Stimulated activated CD8-positive, alpha-beta memory T cell treated with anti-CD3 and anti-CD28 coated beads, Interleukin-15, amount 100 ng/mL, for 24 hours (primary cell): ENCODE results near the gene LSM4.
"Not testable (repeated sequence)": the region's sequence is repeated elsewhere in the genome, so short reads cannot be mapped to it uniquely, and the experiment has no call there.

ENCODE experiments used
- DNase-seq: peaks from one replicate; pipeline ENCODE4 v3.0.0-alpha.2; 2020; ENCODE audit warnings: low read depth

LSM4 gene

GRCh38 chr19:18340990-18341868 lies 18.4 kb upstream of the LSM4 start:
- DNase-seq, result peak; percentile 35

- DNase-seq, result peak; percentile 51
These were observed 17.5 kb upstream of the LSM4 start, which contains the start of gene PGPEP1 for GRCh38 chr19:18340190-18340989. Gene PGPEP1, plus strand, starts transcription at chr19:18340598. Its CDS starts 84 bp downstream, at chr19:18340682.

DNA sequence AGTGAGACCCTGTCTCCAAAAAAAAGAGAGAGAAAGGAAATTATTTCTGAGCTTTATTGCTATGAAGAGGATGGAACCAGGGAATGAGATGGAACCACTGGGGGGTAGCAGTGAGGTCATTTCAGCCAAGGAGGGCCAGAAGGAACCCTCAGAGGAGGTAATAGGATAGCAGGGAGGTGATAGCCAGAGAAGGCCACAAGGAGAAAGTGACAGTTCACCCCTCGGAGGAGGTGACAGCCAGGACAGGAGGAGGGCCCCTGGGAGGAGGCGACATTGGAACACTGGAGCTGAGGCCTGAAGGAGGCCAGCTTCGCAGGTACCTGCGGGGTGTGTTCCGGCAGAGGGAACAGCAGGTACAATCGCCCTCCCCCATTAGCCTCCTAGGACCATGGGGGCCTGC lies 16.8 kb upstream of the LSM4 start:
- no peak for DNase-seq

DNA sequence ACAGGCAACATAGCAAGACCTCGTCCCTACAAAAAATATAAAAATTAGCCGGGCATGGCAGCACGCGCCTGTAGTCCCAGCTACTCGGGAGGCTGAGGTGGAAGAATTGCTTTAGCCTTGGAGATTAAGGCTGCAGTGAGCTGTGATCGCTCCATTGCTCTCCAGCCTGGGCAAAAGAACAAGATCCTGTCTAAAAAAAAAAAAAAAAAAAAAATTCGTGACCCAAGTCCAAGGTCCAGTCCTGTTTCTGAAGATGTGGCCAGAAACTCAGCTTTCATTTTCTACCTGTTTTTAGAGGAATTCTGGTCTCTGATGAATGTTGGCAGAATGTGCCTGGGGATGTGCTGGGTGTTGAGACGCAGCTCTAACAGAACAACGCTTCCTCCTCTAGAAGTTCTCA lies 15.7 kb upstream of the LSM4 start:
- DNase-seq, result no peak

- DNase-seq, result no peak
These were observed 13.2 kb upstream of the LSM4 start for GRCh38 chr19:18336121-18336520.

DNA sequence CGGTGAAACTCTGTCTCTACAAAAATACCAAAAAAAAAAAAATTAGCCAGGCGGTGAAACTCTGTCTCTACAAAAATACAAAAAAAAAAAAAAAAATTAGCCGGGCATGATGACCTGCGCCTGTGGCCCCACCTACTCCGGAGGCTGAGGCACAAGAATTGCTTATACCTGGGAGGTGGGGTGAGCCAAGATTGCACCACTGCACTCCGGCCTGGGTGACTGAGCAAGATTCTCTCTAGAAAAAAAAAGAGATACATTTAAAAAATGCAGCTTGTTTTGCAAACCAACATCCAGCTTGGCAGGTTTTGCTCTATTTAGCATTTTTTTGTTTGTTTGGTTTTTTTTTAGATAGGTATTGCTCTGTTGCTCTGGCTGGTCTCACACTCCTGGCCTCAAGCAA lies 10.8 kb upstream of the LSM4 start:
- DNase-seq, result no peak

DNA sequence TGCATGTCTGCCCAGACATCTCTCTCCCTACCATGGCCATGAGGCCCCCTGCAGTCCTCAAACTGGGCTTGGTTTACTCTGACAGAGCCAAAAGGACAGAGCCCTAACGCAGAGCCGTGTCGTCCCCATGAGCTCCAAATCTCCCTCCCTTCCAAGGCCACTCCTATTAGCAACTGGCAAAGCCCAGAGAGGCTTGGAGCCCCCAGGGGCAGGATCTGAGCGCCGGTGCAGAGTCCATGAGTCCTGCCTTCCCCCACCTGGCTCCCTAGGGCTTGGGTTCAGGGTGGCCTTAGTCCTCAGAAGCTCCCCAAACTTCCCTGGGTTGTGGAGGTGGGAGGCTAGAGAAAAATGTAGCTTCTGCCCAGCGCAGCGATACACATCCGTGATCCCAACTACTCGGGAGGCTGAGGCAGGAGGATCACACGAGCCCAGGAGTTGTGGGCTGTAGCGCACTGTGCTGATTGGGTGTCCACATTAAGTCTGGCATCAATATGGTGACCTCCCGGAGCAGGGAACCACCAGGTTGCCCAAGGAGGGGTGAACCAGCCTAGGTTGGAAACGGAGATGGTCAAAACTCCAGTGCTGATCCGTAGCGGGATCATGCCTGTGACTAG lies 10.1 kb upstream of the LSM4 start:
- DNase-seq, result no peak

GRCh38 chr19:18330868-18331267 lies 8.0 kb upstream of the LSM4 start:
- DNase-seq, result no peak

DNA sequence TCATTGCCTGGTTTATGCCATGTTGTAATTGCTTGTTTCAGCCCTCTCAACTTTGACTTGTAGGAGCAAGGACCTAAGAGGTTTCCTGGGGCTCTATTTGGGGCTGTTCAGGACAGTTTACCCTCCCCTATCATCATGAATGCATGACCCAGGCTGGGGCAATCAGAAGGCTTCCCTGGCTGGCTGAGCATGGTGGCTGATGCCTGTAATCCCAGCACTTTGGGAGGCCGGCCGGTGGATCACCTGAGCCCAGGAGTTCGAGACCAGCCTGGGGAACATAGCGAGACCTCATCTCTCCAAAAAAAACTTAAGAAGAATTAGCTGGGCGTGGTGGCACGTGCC lies 6.1 kb upstream of the LSM4 start:
- no peak for DNase-seq

GRCh38 chr19:18328340-18329034 lies 5.6 kb upstream of the LSM4 start:
- no peak for DNase-seq

DNA sequence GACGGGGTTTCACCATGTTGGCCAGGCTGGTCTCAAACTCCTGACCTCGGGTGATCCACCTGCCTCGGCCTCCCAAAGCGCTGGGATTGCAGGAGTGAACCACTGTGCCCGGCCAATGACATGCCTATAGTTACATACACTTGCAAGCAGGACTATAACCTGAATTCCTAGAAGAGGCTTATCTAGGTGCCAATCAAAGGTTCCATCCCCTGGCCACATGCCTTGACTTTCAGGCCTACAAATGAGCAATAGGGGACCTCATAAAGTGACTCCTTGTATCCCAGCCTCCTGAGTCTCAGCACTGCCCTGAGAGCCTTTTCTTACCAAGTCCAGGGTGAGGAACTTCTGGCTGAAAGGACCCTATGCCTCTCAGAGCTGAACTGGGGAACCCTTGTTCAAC lies 3.9 kb upstream of the LSM4 start:
- DNase-seq, result no peak

- not testable (repeated sequence) for DNase-seq
These were observed 1.5 kb upstream of the LSM4 start for GRCh38 chr19:18324373-18324731.

DNA sequence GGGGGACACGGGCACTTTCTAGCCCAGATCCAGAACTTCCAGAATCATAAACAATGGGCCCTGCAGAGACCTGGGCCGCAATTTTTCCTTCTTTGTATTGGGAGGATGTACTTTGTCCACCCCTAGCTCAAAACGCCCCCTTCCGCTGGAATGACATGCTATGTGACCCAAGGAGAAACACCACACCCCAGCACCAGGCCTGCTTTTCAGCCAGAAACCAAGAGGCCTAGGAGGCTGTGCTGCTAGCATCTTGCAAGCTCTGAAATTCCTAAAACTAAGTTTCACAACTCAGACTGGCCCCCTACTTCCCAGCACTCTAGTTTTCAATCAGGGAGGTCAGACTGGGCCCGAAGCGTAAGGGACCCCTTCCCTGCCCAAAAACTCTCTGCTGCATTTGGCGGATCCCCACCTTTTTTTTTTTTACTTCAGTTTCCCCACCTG lies 538 bp downstream of the LSM4 start:
- DNase-seq, result no peak

DNA sequence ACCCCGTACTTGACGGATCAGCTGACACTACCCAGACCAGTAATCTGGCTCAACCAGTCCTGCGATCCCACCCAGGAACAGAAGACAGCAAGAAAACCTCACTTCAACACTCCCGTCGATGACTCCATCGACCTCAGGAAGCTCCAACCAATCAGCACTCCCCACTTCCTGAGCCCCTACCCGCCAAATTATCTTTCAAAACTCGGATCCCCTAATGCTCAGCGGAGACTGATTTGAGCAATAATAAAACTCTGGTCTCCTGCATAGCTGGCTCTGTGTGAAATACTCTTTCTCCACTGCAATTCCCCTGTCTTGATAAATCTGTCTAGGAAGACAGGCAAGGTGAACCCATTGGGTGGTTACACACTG lies 1.2 kb downstream of the LSM4 start:
- no peak for DNase-seq

DNA sequence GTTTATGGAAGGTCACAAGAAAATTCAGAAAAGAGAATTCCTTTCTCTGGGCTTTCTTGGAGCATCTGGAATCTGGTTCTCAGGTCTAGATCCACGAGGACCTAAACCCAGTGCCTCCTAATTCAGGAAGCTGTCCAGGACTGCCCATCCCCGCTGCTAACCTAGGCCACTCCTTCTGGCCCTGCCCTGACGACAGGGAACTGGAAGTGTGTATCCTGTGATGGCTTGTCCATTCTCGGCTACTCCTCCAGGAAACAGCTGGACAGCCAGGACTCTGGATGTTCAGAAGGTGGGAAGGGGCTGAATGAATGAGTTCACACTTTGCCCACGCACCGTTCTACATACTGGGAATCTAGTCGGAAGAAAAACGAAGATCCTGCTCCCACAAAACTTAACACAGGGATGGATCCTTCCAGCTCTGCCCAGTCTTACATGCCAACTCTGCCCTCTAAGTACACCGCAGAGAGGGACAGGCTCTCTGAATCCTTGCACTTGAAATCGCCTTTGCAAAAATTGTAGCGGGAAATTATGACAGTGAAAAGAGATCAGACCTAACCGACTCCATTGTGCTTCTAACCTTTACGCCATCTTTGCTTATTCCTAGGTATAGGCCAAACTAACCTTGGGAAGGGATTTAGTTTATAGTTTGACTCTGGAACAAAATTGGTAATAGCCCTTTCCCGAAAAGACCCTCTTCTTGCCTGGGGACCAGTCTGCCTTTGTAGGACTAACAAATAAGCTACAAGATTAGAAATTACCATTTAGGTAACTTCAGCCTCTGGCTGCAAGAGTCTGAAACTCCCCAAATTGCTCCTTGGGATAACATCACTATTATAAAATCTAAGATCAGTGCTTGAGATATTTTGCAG lies 1.8 kb downstream of the LSM4 start:
- DNase-seq, result no peak

DNA sequence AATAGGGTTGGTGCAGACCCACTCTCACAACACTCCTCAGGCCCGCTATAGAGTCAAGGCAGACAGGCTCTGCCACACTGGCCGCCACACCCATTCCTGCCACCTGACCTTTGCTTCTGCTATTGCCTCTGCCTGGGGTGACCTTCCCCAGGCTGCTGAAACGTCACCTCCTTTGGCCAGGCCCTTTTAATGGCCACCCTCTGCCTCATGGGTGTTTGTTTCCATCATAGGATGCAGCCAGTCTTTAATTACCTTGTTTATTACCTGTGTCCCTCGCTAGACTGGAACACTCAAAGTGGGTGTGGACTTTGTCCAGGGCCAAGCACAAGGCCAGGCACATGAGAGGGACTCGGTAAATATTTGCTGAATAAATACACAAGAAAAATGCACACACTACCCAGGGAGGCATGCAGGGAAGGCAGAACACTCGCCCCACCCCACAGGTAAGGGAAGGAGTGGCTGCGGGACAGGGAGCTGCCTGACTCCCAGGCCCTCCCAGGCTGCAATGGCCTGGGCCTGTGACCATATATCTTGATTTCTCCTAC lies 3.2 kb downstream of the LSM4 start:
- DNase-seq, result no peak

GRCh38 chr19:18317961-18318800 lies 4.7 kb downstream of the LSM4 start:
- DNase-seq, result no peak

GRCh38 chr19:18313398-18313797 lies 9.5 kb downstream of the LSM4 start:
- DNase-seq, result no peak

DNA sequence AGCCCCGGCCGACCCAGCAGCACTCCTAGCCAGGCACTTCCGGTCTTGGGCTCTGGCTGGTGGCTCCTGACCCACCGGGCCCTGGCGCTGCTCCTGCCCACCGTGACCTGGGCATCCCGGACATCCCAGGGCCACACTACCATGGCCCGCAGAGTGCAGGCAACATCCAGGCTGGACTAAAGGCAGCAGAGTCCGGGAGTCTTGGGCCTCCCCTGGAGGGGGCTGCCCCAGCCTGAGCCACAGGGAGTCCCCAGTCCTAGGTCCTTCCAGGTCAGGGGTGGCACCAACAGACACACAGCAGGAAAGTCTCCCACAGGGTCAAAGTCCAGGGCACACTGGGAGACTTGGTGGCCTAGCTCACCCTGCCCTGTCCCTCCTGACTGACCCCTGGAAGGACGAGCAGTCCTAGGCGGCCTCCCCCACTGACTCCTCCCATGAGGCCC lies 10.8 kb downstream of the LSM4 start:
- no peak for DNase-seq

DNA sequence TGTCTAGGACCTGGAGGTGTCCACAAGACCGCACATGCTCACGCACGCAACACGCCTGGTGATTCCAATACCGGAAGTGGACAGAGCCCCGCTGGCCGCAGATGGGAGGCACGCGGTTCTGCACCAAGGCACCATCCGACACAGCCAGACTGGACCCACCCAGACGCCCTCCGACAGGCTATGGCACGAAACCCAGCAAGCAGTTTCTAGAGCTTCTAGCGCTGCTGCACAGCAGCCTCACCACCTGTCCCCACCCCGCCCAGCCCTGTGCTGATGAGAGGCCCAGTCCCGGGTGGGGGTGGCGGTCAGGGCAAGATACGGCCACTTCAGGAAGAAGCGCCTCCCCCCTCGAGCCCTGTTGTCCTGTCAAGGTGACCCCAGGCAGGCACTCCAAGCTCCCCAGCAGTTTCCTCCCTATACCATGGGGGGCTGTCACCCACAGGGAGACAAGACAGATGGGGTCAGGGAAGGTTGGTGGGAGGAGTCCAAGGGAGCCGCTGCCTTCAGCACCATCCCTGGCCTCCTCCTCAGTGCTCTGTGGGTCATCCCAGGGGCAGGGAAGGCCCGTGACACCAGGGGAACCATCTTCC lies 11.3 kb downstream of the LSM4 start:
- DNase-seq, result no peak
